Fibroblast of lung (primary cell): ENCODE measurements around the gene AFG3L2. TPM values are rescaled to one million over a fixed set of nuclear protein-coding genes. Genes with fewer than 3 reads are reported as not detected.

Experiments
- DNase-seq, 2 donors: peaks; one replicate each; pipeline versions ENCODE4 v3.0.0 to v3.0.0-alpha.2; 2010; ENCODE audit warnings: low read depth in 2 of 2
- H2AFZ ChIP-seq: 2 replicates; pipeline ENCODE4 v1.5.1; 2012; ENCODE audit warnings: low read length, control low read depth, inconsistent platforms
- H3K27ac ChIP-seq: 2 replicates; pipeline ENCODE4 v1.5.1; 2011; ENCODE audit warnings: low read length, control low read depth; ENCODE audit not compliant: insufficient read depth
- H3K27me3 ChIP-seq: 2 replicates; pipeline ENCODE4 v1.5.1; 2011; ENCODE audit warnings: mild to moderate bottlenecking, low read length; ENCODE audit not compliant: control insufficient read depth, insufficient read depth
- H3K36me3 ChIP-seq: 2 replicates; pipeline ENCODE4 v1.5.1; 2011; ENCODE audit warnings: low read length; ENCODE audit not compliant: control insufficient read depth, insufficient read depth
- H3K4me1 ChIP-seq: 2 replicates; pipeline ENCODE4 v1.5.1; 2011; ENCODE audit warnings: low read length; ENCODE audit not compliant: control insufficient read depth, insufficient read depth; ENCODE audit errors: extremely low read depth
- H3K4me2 ChIP-seq: 2 replicates; pipeline ENCODE4 v1.5.1; 2011; ENCODE audit warnings: low read length, control low read depth; ENCODE audit not compliant: insufficient read depth; ENCODE audit errors: extremely low read depth
- H3K4me3 ChIP-seq, 4 experiments: fragments of 200-600 bp in 1 of 4; sonication (generic) in 1 of 4; replicated peaks in 1 of 4; 2 replicates each; pipeline ENCODE4 v1.5.1; 2011 to 2016; ENCODE audit warnings: low read length in 4 of 4, low read depth in 3 of 4, mild to moderate bottlenecking in 3 of 4, control low read depth in 2 of 4, inconsistent platforms in 1 of 4, mixed read lengths in 1 of 4; ENCODE audit not compliant: insufficient read depth in 1 of 4; ENCODE audit errors: control extremely low read depth in 1 of 4
- H3K79me2 ChIP-seq: 2 replicates; pipeline ENCODE4 v1.5.1; 2012; ENCODE audit warnings: mild to moderate bottlenecking, low read length, inconsistent platforms; ENCODE audit not compliant: control insufficient read depth, insufficient read depth
- H3K9ac ChIP-seq: 2 replicates; pipeline ENCODE4 v1.5.1; 2011; ENCODE audit warnings: mild to moderate bottlenecking, low read length, control low read depth; ENCODE audit not compliant: insufficient read depth
- H3K9me3 ChIP-seq: 2 replicates; pipeline ENCODE4 v1.5.1; 2012; ENCODE audit warnings: low read depth, low read length; ENCODE audit not compliant: control insufficient read depth, insufficient read depth
- H4K20me1 ChIP-seq: 2 replicates; pipeline ENCODE4 v1.5.1; 2011; ENCODE audit warnings: low read length; ENCODE audit not compliant: control insufficient read depth, insufficient read depth; ENCODE audit errors: extremely low read depth
- EZH2 ChIP-seq: IDR thresholded peaks from 2 replicates; pipeline ENCODE4 v1.5.1; 2012; ENCODE audit warnings: low read length, control low read depth, mild to moderate bottlenecking; ENCODE audit errors: missing control alignments
- polyA plus RNA-seq, 2 donors: library from polyadenylated mRNA; depleted of rRNA in 1 of 2; stranded (reverse) in 1 of 2; unstranded in 1 of 2; fragments of >200 nt; gene quantifications; 2 replicates each; pipeline ENCODE4 v1.2.1, GENCODE V29; 2011 to 2012; ENCODE audit warnings: missing spikeins in 1 of 2
- total RNA-seq: library from RNA; depleted of rRNA; stranded (reverse); fragments of >200 nt; gene quantifications from 2 replicates; pipeline ENCODE4 v1.2.1, GENCODE V29; 2014
- TF ChIP-seq, protein P1 (sequence below), 2 donors: IDR thresholded peaks in 1 of 2; conservative IDR thresholded peaks in 1 of 2; 1 replicate in 1 of 2; 2 replicates in 1 of 2; pipeline ENCODE4 v1.5.1; 2011 to 2012; ENCODE audit warnings: low read length in 2 of 2, control low read depth in 1 of 2, inconsistent platforms in 1 of 2, low read depth in 1 of 2, mild to moderate bottlenecking in 1 of 2

AFG3L2 gene
- total and polyA plus RNA-seq, 2 donors (not counting 1 experiment from before 2014, with no cell fraction given), result 38.3 to 41.0 TPM

DNA sequence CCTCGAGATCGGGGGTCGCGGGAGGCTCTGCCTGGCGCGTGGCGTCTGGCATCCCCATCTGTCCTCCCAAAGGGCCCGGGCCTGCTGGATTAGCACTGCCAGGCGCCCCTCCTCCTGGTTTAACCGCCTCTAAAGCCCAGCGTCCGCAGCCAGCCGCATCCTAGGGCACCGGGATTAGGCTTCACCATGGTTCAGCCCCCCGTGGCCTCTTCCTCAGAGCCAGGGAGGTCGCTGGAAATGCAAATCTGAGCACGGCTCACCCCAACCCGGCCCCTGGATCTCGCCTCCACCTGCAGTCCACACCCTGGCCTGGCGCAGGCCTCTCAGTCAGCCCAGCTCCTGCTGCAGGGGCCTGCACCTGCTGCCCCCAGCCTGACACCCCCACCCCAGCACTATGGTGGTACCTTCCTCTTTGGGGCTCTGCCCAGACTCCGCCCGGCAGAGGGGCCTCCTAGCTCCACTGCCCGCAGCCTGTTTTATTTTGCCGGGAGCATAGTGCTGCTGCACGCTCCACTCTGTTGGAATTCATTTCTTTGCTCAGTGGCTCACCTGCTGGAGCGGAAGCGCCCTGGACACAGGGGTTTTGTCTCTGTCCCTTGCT, 43.9 kb upstream of the AFG3L2 start:
- Histone ChIP-seq H3K27ac (no peak overlapping the region), H3K9ac (no peak overlapping the region), H3K4me3 (peak overlapping the region in 2 of 4 experiments; percentile 10 to 37), H2AFZ (no peak overlapping the region), H3K9me3 (no peaks in the 10 kb centered on the region), H3K4me2 (peak overlapping the region; percentile 44), H3K4me1 (no peaks in the 10 kb centered on the region), H3K79me2 (peaks cover 4% of the 10 kb centered on the region), H3K27me3 (no peaks in the 10 kb centered on the region), H3K36me3 (no peaks in the 10 kb centered on the region), H4K20me1 (no peaks in the 10 kb centered on the region)
- TF ChIP-seq, protein P1, sequence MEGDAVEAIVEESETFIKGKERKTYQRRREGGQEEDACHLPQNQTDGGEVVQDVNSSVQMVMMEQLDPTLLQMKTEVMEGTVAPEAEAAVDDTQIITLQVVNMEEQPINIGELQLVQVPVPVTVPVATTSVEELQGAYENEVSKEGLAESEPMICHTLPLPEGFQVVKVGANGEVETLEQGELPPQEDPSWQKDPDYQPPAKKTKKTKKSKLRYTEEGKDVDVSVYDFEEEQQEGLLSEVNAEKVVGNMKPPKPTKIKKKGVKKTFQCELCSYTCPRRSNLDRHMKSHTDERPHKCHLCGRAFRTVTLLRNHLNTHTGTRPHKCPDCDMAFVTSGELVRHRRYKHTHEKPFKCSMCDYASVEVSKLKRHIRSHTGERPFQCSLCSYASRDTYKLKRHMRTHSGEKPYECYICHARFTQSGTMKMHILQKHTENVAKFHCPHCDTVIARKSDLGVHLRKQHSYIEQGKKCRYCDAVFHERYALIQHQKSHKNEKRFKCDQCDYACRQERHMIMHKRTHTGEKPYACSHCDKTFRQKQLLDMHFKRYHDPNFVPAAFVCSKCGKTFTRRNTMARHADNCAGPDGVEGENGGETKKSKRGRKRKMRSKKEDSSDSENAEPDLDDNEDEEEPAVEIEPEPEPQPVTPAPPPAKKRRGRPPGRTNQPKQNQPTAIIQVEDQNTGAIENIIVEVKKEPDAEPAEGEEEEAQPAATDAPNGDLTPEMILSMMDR (conservative IDR thresholded peaks at IDR 0.05 in 1 of 2, IDR thresholded peaks at IDR 0.05 in 1 of 2; ENCODE audit: low read depth in 1 of 2, low read length in 2 of 2), result no peak
- no peak for TF ChIP-seq EZH2
- DNase-seq, result no peak

DNA sequence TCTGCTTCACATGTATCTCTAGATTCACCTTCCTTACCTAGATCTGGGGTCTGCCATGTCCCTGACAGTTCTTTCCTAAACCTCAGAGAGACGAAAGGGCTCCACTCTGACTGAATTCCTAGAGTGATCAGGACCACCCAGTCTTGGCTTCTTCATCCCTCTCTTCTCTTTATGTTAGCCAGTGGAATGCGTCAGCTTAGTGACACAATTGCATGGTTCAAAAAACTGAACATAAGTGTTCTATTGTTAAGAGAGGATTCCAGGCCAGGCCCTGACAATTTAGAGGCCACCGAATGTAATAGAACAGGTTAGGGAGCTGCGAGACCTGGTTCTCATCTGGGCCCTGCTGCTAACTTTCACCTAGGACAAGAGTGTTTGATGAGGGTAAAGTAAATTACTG, 40.7 kb upstream of the AFG3L2 start:
- Histone ChIP-seq H3K79me2 (peaks cover 6% of the 10 kb centered on the region), H3K27me3 (no peaks in the 10 kb centered on the region), H3K4me3 (no peak overlapping the region), H2AFZ (no peak overlapping the region), H3K9me3 (no peaks in the 10 kb centered on the region), H3K4me1 (peaks cover 4% of the 10 kb centered on the region), H3K9ac (no peak overlapping the region), H3K27ac (no peak overlapping the region), H4K20me1 (no peaks in the 10 kb centered on the region), H3K4me2 (no peak overlapping the region), H3K36me3 (no peaks in the 10 kb centered on the region)
- DNase-seq, result no peak
- TF ChIP-seq, protein P1 (conservative IDR thresholded peaks at IDR 0.05 in 1 of 2, IDR thresholded peaks at IDR 0.05 in 1 of 2; ENCODE audit: low read depth in 1 of 2, low read length in 2 of 2), result no peak
- no peak for TF ChIP-seq EZH2

DNA sequence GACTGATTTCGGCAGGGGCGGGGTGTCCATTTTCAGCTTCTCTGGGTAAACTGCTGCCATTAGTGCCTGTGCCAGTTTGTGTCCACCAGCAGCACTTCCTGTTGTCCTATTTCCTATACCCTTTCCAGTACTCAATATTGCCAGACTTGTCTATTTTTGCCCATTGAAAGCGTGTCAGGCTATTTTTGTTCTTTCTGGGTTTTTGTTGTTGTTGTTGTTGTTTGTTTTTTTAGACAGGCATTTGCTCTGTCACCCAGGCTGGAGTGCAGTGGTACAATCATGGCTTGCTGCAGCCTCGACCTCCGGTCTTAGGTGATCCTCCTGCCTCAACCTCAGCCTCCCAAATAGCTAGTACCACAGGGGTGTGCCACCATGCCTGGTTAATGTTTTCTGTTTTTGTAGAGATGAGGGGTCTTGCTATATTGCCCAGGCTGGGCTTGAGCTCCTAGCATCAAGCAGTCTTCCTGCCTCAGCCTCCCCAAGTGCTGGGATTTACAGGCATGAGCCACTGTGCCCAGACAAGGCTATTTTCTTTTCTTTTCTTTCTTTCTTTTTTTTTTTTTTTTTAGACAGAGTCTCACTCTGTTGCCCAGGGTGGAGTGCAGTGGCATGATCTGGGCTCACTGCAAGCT, 39.2 kb upstream of the AFG3L2 start:
- H2AFZ ChIP-seq, result peak overlapping the region; percentile 65
- no peak overlapping the region for H3K4me3 ChIP-seq
- H3K27me3 ChIP-seq, result no peaks in the 10 kb centered on the region
- no peak overlapping the region for H3K27ac ChIP-seq
- no peaks in the 10 kb centered on the region for H4K20me1 ChIP-seq
- peaks cover 8% of the 10 kb centered on the region for H3K79me2 ChIP-seq
- no peaks in the 10 kb centered on the region for H3K36me3 ChIP-seq
- no peak overlapping the region for H3K9ac ChIP-seq
- DNase-seq, result no peak
- no peak for TF ChIP-seq EZH2
- TF ChIP-seq, protein P1 (conservative IDR thresholded peaks at IDR 0.05 in 1 of 2, IDR thresholded peaks at IDR 0.05 in 1 of 2; ENCODE audit: low read depth in 1 of 2, low read length in 2 of 2), result no peak
- H3K4me2 ChIP-seq, result no peak overlapping the region
- H3K4me1 ChIP-seq, result peaks cover 4% of the 10 kb centered on the region
- H3K9me3 ChIP-seq, result no peaks in the 10 kb centered on the region
